Stimulated activated CD8-positive, alpha-beta memory T cell treated with anti-CD3 and anti-CD28 coated beads, Interleukin-4, amount 100 ng/mL, for 4 hours (primary cell): ENCODE results near the gene PRCP.
"Not testable (repeated sequence)": the region's sequence is repeated elsewhere in the genome, so short reads cannot be mapped to it uniquely, and the experiment has no call there.

Experiments
- DNase-seq, 2 donors: peaks; one replicate each; pipeline ENCODE4 v3.0.0-alpha.2; 2020; ENCODE audit warnings: low read depth in 2 of 2, low spot score in 1 of 2

Gene PRCP

GRCh38 chr11:82900277-82901164 is at the start of gene PRCP:
PRCP (minus strand) TSS chr11:82900430; CDS start chr11:82900402, 28 bp downstream.
- DNase-seq, result peak; percentile 79 to 87

GRCh38 chr11:82949352-82949751 is 49.1 kb upstream of the PRCP start:
- DNase-seq, result no peak

GRCh38 chr11:82945682-82946081 is 45.5 kb upstream of the PRCP start:
- DNase-seq, result no peak

GRCh38 chr11:82945041-82945440 is 44.8 kb upstream of the PRCP start:
- not testable (repeated sequence) for DNase-seq

- DNase-seq, result no peak
Observed at GRCh38 chr11:82944198-82944597, 44.0 kb upstream of the PRCP start.

- not testable (repeated sequence) for DNase-seq
Observed at GRCh38 chr11:82943430-82943829, 43.2 kb upstream of the PRCP start.

- no peak for DNase-seq
Observed at GRCh38 chr11:82942376-82942775, 42.1 kb upstream of the PRCP start.

- no peak for DNase-seq
Observed at GRCh38 chr11:82939456-82939855, 39.2 kb upstream of the PRCP start.

GRCh38 chr11:82937554-82937953 is 37.3 kb upstream of the PRCP start:
- no peak for DNase-seq

- DNase-seq, result no peak
Observed at GRCh38 chr11:82936261-82936660, 36.0 kb upstream of the PRCP start.

- no peak for DNase-seq
Observed at GRCh38 chr11:82932564-82932963, 32.3 kb upstream of the PRCP start.

- DNase-seq, result no peak
Observed at GRCh38 chr11:82930734-82931133, 30.5 kb upstream of the PRCP start.

GRCh38 chr11:82930229-82930628 is 30.0 kb upstream of the PRCP start:
- DNase-seq, result no peak

GRCh38 chr11:82929121-82929520 is 28.9 kb upstream of the PRCP start:
- no peak for DNase-seq

- DNase-seq, result peak in 1 of 2 donors; percentile 2
Observed at GRCh38 chr11:82927264-82927880, 27.1 kb upstream of the PRCP start.

GRCh38 chr11:82924522-82925224 is 24.4 kb upstream of the PRCP start:
- DNase-seq, result no peak

- DNase-seq, result not testable (repeated sequence)
Observed at GRCh38 chr11:82922396-82923173, 22.4 kb upstream of the PRCP start.

- DNase-seq, result not testable (repeated sequence)
Observed at GRCh38 chr11:82920227-82920626, 20.0 kb upstream of the PRCP start.

- DNase-seq, result not testable (repeated sequence)
Observed at GRCh38 chr11:82919786-82920185, 19.6 kb upstream of the PRCP start.

GRCh38 chr11:82909015-82909640 is 8.9 kb upstream of the PRCP start:
- DNase-seq, result no peak

GRCh38 chr11:82908311-82908710 is 8.1 kb upstream of the PRCP start:
- no peak for DNase-seq
